ENCODE results near the gene ZYG11B.
"Not testable (repeated sequence)": the region's sequence is repeated elsewhere in the genome, so short reads cannot be mapped to it uniquely, and the experiment has no call there.

Gene ZYG11B

DNA sequence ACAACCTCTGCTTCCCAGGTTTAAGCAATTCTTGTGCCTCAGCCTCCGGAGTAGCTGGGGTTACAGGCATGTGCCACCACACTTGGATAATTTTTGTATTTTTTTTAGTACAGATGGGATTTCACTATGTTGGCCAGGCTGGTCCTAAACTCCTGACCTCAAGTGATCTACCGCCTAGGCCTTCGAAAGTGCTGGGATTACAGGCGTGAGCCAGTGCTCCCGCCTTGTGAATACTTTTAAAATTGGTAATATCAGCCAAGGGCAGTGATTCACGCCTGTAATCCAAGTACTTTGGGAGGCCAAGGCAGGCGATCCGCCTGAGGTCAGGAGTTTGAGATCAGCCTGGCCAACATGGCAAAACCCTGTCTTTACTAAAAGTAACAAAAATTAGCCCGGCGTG, 33.7 kb downstream of the ZYG11B start:
- DNase-seq, result no peak

DNA sequence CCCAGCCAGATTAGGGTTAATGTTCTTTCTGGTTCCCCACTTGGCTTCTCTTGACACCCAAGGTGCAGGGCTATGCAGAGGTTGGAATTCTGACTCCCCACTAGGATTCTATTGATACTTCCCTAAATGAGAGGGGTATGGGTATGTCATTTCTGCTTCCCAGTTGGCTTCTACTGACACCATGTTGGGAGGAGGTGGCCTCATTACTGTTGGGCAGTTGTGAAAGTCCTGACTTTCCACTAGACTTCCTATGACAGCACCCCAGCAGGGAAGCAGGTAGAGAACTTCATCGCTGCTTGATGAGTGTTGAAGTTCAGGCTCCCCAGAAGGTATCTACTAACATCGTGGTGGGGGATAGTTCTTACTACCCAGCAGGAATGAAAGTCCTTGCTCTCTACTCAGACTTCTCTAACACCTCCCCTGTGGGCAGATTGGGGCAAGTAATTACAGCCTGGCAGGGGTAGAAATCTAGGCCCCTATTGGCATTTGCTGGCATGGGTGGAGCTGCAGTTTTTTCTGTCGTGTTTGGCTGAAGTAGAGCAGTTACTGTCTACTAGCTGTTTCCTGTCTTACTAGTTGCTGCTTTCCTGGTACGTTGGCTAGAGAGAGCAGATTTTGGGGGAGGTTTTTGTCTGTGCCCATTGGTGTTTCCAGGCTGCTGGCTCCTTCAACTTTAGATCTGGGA, 41.5 kb downstream of the ZYG11B start:
- no peak for DNase-seq

DNA sequence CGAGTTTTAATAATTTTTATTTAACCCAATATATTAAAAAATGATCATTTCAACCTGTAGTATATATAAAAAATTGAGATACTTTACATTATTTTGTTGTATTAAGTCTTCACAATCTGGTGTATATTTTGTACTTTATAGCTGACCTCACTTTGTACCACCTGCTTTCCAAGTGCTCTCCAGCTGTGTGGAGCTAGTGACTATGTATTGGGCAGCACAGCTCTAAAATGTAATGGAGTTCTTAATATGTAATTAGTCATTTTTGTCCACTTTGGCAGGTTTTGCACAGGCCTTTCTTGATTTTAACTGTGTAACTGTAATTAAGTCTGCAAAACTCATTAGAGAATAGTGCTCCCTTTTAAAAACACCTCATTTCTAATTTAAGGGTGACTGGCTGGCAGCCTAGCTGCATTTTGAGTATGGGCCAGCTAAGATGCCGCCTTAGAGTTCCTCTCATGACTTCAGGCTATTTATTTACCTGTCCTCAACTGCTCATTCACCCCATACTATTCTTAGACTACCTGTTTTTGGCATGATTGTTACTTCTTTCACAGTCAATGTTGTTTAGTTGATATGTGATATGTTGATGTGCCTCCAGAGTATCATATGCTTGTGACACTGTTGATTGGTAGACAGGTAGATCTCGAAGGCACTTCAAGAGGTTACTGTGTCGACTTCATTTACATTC, 43.2 kb downstream of the ZYG11B start:
- no peak for DNase-seq

DNA sequence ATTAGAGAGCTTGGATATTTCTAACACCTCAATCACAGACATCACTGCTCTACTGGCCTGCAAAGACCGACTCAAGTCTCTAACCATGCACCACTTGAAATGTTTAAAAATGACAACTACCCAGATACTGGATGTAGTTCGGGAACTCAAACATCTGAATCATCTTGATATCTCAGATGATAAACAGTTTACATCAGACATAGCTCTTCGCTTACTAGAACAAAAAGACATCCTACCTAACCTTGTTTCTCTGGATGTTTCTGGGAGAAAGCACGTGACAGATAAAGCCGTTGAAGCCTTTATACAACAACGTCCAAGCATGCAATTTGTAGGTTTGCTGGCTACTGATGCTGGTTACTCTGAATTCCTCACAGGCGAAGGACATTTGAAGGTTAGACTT, 45.1 kb downstream of the ZYG11B start:
- no peak for DNase-seq

DNA sequence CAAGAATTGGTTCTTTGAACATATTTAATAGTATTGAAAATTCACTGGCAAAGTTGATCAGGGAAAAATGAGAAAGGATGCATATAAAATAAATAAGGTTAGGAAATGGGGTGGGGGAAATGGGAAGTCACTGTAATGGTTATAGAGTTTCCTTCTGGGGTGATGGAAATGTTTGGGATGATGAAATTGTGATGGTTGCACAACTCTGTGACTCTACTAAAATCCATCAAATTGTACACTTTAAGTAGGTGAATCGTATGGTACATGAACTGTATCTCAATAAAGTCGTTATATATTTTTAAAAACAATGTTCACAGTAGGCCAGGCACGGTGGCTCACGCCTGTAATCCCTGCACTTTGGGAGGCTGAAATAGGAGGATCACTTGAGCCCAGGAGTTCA, 59.9 kb downstream of the ZYG11B start:
- no peak for DNase-seq

DNA sequence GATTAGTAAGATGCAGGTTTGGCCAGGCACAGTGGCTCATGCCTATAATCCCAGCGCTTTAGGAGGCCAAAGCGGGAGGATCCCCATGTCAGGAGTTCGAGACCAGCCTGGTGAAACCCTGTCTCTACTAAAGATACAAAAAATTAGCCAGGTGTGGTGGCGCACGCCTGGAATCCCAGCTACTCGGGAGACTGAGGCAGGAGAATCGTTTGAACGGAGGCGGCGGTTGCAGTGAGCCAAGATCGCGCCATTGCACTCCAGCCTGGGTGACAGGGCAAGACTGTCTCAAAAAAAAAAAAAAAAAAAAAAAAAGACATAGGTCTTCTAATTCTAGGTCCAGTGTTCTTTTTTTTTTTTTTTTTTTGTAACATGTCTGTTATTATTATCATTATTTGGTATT, 64.2 kb downstream of the ZYG11B start:
- DNase-seq, result not testable (repeated sequence)

DNA sequence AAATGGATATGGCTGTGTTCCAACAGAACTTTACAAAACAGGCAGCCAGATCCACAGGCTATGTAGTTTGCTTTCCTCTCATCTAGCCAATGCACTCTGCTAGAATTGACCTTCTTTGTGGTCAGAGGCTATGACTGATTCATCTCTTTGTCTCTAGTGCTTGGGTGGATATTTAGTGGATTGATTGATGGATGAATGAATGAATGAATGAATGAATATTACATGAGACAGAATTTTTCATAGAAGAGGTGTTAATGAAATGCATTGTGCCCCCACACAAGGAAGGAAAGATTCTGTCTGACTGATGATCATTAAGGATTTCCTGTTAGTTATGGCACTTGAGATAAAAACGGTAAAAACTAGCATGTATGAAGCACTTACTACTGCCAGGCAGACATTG, 65.8 kb downstream of the ZYG11B start:
- no peak for DNase-seq

DNA sequence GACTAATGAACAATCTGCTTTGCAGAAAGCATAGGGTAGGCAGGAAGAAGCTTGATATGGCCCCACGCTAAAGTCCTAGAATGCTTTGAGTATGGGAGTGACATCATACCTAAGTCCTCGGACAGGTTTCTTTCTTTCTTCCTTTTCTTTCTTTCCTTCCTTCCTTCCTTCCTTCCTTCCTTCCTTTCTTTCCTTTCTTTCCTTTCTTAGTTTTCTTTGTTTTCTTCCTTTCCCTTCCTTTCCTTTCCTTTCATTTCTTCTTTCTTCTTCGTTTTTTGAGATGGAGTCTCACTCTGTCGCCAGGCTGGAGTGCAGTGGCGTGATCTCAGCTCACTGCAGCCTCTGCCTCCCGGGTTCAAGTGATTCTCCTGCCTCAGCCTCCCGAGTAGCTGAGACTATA, 67.5 kb downstream of the ZYG11B start:
- not testable (repeated sequence) for DNase-seq

DNA sequence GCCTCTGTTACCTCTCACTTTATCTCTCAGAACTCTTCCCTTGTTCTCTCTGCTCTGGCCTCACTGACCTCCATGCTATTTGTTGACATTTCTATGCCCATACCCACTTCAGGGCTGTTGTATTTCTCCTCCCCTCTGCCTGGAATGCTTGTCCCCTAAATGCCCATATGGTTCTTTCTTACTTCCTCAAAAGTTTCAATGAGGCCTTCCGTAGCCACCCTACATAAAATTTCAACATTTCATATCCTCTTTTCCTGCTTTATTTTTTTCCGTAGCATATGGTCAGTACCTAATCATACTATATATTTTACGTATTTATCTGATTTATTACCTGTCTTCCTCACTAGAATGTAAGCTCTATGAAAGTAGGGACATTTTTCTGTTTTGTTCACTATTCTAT, 69.2 kb downstream of the ZYG11B start:
- no peak for DNase-seq

DNA sequence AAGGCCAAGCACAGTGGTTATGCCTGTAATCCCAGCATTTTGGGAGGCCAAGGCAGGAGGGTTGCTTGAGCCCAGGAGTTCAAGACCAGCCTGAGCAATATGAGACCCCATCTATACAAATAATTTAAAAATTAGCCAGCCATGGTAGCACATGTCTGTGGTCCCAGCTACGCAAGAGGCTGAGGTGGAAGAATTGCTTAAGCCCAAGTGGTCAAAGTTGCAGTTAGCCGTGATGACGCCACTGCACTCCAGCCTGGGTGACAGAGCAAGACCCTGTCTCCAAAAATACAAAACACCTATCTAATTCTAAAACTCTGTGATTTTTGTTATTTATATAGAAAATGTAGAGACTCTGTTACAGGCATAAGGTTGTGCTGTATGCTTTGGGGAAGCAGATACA, 72.1 kb downstream of the ZYG11B start:
- DNase-seq, result no peak

DNA sequence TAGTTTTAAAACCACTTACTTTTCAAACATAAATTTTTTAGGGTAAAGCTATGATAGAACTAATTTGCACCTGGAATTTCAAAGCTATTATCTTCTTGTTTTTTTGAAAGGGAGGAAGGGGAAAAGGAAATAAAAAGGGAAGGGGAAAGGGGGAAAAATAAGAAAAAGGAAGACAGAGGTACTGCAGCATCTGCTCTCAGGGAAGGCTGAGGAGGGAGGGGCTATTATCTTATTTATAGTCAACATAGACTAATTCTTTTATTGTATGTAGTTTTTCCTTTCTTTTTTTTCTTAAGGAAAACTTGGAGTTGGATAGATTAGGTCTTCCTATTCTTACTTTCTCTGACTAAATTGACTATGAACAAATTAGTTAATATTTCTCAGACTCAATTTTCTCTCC, 74.8 kb downstream of the ZYG11B start:
- DNase-seq, result no peak

DNA sequence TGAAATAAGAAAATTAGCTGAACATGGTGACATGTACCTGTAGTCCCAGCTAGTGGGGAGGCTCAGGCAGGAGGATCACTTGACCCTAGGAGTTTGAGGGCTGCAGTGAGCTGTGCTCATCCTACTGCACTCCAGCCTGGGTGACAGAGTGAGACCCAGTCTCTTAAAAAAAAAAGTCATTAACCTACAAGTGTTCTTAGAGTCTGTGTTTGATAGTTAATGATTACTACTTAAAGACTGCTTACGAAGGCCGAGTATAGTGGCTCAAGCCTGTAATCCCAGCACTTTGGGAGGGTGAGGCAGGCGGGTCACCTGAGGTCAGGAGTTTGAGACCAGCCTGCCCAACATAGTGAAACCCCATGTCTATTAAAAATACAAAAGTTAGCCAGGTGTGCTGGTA, 77.8 kb downstream of the ZYG11B start:
- not testable (repeated sequence) for DNase-seq

DNA sequence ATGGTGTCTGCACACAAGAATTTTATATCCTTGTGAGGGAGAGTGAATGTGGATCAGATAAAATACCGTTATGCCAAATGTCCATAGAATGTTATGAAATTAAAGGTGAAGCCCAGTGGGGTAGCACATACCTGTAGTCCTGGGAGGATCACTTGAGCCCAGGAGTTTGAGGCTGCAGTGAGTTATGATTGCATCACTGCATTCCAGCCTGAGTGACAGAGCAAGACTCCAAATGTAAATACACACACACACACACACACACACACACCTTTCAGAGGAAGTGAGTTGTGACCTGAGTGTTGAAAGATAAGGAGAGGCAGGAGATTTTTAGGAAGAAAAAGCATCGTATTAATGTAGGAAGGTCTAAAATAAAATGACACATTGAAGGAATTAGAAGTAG, 88.2 kb downstream of the ZYG11B start:
- DNase-seq, result no peak

DNA sequence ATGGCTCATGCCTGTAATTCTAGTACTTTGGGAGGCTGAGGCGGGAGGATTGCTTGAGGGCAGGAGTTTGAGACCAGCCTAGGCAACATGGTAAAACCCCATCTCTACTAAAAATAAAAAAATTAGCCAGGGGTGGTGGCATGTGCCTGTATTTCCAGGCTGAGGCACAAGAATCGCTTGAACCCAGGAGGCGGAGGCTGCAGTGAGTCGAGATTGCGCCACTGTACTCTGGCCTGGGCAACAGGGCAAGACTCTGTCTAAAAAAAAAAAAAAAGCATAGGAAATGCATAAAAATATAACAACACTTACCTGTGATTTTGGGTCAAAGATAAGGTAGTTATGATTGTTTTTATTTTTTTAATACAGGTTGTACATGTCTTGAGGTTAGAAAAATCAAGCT, 94.6 kb downstream of the ZYG11B start:
- not testable (repeated sequence) for DNase-seq

DNA sequence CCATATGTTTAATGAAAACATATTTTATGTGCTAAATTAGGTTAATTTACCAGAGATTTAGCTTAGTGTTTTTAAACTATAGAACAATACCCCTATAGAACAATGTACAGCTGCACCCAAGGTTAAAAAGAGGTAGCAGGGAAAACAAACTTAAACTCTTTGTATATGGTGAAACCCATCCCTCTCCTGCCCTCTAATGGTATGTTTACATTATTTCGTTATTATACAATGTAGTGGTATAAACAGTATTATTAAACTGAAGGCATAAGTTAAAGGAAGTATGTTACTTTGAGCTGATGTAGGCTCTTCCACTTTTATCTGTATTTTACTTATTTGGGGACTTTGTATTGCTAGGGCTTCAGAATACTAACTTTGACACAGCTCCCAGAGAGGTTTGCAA, 99.6 kb downstream of the ZYG11B start:
- DNase-seq, result no peak

DNA sequence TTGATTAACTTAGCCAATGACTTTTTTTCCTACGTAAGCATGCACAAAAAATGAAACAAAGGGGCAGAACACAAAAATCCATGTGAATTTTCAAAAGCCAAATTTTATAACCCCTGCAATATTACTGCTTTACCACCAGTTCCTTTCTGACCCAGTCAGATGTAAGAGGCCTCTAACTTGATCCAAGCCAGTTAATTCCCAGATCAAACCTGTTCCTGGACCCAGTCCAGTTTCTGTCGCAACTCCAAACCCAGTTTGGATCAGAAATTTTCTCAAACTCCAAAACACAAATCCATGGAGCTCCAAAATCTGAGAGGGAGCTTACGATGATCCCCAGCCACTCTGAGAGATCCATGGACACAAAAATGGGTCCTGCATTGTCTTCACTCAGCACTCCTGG, 108.5 kb downstream of the ZYG11B start:
- no peak for DNase-seq

DNA sequence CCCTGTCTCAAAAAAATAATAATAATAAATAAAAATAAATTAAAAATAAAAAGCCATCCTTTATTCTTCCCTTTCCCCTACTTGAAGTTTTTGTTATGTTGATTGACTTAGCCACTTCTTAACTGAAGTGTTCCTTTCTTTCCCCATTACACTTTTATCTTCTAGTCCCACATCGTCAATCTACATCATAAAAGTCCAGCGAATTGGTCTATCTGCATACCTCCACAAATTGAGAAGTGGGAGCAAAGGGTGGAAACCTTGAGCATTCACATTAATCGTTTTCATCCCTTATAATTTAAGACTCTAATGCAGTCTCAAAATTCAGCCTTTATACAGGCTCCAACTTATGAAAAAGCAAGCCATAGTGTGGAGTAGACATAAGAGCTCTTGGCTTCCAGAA, 109.8 kb downstream of the ZYG11B start:
- DNase-seq, result no peak

DNA sequence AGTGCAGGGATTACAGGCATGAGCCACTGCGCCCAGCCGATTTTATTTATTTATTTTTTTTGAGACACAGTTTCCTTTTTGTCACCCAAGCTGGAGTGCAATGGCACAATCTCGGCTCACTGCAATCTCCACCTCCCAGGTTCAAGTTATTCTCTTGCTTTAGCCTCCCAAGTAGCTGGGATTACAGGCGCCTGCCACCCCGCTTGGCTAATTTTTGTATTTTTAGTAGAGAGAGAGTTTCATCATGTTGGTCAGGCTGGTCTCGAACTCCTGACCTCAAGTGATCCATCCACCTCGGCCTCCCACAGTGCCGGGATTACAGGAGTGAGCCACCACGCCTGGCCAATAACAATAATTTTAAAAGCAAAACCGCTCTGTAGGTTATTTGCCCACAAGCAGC, 112.9 kb downstream of the ZYG11B start:
- not testable (repeated sequence) for DNase-seq

DNA sequence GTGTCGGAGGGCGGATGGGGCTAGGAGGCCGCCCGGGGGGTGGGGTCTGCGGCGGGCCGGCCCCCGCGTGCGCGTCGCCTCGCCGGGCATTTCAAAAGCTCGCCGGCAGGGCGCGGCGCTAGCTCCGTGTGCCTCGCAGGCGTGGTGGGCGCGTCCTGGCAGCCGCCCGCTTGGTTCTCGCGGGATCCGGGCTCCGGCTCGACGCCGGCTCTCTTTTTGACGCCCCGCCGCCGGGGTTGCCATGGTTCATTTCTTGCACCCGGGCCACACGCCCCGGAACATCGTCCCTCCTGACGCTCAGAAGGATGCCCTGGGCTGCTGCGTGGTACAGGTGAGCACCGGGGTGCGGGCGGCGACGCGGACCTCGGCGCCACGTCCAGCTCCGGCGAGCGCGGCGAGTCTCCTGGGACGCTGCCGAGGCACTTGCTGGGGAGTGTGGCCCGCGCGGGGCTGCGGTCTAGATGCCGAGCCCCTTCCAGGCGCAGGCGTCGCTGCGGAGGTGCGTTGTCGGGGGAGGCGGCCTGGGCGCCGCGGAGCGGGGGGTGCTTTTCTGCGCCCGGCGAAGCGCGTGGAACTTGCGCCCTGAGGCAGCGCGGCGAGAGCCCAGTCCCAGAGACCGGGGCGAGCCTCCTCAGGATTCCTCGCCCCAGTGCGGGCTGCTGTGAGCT, 116.5 kb downstream of the ZYG11B start, which contains the start of gene ZYG11A:
Gene ZYG11A (plus strand): TSS at position 118 of the 668 bp plus-strand sequence. CDS start 124 bp downstream, at position 242.
- peak; percentile 84 for DNase-seq

DNA sequence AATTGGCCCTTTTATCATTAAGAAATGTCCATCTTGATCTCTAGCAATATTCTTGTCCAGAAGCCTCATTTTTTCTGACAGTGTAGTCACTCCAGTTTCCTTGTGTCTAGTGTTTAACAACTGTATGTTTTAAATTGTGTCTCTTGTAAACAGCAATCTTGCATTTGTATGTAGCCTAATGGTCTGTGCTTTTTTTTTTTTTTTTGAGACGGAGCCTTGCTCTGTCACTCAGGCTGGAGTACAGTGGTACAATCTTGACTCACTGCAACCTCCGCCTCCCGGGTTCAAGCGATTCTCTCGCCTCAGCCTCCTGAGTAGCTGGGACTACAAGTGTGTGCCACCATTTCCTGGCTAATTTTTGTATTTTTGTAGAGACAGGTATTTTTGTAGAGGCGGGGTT, 118.9 kb downstream of the ZYG11B start:
- DNase-seq, result not testable (repeated sequence)

DNA sequence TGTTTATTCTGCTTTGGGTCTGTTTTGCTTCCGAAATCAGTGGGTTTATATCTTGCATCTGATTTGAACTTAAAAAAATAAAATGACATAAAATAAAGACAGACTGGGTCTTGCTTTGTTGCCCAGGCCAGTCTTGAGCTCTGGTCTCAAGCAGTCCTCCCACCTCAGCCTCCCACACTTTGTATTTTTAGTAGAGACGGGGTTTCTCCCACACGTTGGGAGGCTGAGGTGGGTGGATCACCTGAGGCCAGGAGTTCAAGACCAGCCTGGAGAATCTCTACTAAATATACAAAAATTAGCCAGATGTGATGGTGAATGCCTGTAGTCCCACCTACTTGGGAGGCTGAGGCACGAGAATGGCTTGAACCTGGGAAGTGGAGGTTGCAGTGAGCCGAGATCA, 122.2 kb downstream of the ZYG11B start:
- DNase-seq, result no peak

DNA sequence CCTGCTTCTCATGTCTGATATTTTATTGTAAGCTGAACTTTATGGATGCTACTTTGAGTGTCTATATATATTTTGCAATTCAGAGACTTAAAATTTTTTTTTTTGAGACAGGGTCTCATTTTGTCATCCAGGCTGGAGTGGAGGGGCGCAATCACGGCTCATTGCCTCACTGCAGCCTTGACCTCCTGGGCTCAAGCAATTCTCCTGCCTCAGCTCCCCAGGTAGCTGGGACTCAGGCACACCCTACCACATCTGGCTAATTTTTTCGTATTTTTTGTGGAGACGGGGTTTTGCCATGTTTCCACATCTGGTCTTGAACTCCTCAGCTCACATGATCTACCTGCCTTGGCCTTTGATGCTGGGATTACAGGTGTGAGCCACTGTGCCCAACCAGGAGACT, 124.7 kb downstream of the ZYG11B start:
- DNase-seq, result no peak

DNA sequence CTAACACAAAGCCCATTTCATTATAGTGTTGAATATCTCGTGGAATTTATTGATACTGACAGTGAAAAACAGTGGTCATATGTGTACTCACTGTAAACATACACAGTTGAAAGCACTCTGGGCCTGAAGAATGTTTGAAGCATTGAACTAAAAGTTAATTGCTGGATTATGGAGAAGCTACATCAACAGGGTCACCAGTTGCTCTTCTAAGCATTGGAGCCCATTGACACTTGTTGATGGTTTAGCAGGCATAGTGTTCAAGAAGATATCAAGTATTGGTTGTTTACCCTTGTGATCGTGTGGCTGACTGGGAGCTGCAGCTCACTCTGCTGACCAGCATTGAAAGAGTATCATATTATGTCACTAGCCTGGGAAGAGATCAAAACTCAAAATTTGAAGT, 126.6 kb downstream of the ZYG11B start:
- no peak for DNase-seq

DNA sequence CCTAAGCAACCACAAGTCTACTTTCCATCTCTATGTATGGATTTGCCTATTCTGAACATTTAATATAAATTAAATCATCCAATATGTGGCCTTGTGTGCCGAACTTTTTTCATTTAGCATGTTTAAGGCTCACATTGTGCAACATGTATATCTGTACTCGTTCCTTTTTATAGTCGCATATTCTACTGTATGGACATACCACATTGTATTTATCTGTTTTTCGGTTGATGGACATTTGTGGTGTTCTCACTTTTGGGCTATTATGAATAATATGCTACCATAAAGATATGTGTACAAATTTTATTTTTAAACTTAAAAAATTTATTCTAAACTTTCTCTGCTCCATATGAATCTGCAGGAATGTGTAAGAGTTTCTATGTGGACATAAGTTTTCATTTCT, 129.3 kb downstream of the ZYG11B start:
- DNase-seq, result no peak

Data from NCI-H510A (cell line).